ENCODE results near the gene CACNA1D.
A peak's percentile ranks its signal among the peaks of the same experiment; 100 is the strongest.
"Not testable (repeated sequence)": the region's sequence is repeated elsewhere in the genome, so short reads cannot be mapped to it uniquely, and the experiment has no call there.

Gene CACNA1D

DNA sequence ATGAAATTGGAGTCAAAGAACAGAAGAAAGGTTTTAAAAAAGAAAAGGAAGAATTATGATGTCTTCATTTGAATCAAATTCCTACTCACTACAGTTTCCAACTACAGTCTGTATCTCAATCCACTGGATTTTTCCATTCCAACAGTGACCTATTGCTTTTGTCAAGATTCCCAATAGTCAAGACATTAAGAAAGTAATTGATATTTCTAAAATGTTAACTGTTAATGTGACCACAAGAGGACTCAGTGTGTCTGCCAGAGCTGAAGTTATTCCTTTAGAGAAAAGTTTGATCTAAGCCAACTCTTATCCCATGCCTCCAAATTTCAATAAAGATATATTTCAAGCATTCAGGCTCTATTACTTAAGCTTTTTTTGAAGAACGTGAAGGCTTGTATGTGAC, 163.2 kb downstream of the CACNA1D start:
- no peak for DNase-seq (ENCODE audit: low read depth)

DNA sequence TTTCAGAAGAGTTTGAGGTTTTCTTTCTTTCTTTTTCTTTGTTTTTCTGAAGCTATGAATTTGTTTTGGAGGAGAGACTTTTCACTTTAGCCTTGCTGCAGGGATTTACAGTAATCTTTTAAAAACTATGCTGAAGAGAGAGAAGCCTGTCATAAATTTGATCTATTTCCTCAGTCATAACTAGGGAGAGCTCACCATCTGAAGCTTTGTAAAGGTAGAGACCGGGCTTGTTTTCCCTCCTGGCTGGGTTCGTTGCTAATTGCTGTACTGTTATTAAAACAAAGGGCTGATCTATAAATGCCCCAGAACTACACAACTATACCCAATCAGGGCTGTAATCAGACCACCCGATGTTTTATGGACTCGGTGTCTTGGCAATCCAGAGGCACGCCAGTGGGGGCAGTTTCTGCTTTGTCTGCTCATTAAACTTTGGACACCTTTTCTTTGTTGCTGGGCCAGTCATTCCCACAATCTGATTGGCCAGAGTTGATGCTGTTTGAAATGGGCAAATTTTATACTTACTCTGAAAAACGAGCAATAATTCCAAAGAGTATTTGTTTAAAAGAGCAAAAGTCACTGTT, 164.3 kb downstream of the CACNA1D start:
- DNase-seq (ENCODE audit: low read depth) = no peak

GRCh38 chr3:53659996-53660395, 165.6 kb downstream of the CACNA1D start:
- DNase-seq (ENCODE audit: low read depth) = no peak

DNA sequence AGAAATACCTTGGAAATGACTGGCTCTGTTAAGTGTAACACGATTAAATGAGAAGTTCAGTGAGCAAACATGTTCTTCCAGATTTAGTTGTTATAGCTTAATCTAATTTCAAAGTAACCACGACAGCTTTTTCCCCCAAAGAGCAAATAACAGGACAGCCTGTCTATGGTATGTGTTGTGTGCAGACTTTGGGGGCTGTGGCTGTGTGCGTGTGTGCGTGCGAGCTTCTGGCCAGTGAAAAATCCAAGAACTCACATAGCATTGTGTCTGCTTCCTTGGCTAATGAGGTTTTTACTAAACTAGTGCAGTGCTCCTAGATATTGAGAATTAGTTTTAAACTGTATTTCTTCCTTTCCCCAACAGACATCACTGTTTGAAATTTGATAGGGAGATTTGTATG, 167.1 kb downstream of the CACNA1D start:
- DNase-seq (ENCODE audit: low read depth) = no peak

GRCh38 chr3:53664812-53665211, 170.4 kb downstream of the CACNA1D start:
- DNase-seq (ENCODE audit: low read depth) = not testable (repeated sequence)

GRCh38 chr3:53665608-53666425, 171.4 kb downstream of the CACNA1D start:
- DNase-seq (ENCODE audit: low read depth) = no peak

DNA sequence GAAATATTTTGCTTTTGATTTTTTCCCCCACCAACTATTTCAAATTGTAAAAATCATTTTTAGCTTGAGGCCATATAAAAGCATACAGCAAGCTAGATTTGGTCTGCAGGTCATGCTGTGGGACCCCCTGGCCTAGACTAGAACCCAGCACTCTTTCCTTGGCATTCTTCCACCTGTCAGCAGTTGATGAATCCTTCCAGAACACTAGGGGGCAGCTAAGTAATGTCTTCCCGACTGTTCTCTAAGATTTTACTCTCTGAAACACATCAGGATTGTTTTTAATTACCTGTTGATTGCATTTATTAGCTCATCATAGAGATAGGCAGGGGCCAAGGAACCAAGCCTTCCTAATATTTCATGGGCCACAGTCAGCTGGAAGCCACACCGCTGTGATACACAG, 174.5 kb downstream of the CACNA1D start:
- peak; percentile 5 for DNase-seq (ENCODE audit: low read depth)

DNA sequence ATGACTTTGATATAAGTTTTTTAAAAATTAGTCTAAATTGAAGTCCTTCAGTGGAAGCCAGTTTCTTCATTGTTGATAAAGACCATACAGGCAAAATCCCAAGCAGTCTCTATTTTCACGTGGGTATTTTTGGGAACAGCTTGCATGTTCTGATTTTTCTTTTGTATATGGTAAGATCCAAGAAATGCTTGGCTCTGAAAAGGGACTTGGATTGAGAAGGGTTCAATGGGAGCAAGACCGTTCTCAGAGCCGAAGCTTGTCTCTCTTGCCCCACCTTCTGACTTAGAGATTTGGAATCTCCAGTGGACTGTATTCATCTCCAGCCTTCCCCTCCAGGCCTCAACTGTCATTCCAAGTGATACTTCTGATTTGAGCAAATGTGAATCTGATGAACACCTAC, 176.3 kb downstream of the CACNA1D start:
- DNase-seq (ENCODE audit: low read depth) = no peak

DNA sequence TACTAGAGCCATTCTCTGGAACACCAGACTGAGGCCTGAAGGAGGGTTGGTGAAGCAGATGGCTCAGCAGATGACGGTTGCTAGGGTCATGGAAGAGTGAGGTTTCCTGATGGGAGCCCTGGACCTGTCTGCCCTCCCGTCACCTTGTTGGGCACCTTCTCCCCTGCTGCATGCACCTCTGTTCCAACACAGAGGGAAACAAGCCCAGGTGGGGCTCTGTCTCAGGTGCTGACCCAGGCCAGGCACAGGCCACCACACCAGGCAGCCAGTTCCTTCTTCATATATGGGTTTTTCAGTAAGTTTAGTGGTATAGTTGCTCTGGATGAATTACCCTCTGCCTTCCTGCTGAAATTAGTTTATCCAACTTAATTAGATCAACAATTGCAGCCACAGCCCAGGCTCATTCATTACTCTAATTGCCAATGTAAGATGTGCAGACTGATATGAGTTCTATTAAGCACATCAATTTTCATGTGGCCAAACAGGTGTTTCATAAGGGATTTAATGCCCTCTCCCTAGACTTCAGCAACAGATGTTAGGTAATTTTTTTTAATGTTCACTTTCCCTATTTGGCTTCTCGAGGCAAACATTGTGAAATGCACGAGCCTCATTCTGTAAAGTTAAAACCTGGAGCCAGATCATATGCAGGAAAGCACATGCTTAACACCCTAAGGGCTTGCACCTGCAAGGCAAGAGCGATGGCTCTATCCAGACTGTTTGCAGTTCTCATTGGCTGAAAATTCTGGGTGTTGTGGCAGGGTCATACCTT, 177.0 kb downstream of the CACNA1D start:
- no peak for DNase-seq (ENCODE audit: low read depth)

DNA sequence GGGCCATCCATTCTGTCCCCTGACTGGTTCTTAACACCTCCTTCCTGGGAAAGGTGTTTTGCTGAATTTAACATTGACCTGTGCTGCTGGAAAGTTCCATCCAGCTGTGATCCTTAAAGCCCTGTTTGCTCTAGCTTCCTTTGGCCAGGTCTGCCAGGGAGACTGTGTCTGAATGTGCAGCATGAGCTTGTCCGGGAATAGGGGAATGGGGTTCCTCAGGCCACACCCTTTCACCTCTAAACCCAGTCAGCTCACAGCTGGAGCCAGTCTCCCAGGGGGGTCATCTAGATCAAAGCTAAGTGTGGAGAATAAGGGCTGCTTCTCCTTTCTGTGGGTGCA, 177.5 kb downstream of the CACNA1D start:
- no peak for DNase-seq (ENCODE audit: low read depth)

DNA sequence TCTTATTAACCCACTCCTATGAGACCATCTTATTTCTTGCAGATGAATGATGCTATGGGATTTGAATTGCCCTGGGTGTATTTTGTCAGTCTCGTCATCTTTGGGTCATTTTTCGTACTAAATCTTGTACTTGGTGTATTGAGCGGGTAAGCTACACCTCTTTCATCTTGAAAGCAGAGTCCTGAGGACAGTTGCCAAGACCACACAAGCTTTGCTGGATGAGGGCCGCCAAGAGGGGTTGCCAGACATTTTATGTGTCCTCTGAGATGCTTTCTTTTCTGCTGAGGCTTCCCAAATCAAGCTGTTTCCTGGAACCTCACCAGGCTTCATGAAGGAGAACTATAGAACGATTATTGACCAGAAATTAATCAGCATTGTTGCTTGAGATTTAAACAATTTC, 178.6 kb downstream of the CACNA1D start:
- DNase-seq (ENCODE audit: low read depth) = no peak

- no peak for DNase-seq (ENCODE audit: low read depth)
These were observed 179.4 kb downstream of the CACNA1D start for GRCh38 chr3:53673722-53674350.

DNA sequence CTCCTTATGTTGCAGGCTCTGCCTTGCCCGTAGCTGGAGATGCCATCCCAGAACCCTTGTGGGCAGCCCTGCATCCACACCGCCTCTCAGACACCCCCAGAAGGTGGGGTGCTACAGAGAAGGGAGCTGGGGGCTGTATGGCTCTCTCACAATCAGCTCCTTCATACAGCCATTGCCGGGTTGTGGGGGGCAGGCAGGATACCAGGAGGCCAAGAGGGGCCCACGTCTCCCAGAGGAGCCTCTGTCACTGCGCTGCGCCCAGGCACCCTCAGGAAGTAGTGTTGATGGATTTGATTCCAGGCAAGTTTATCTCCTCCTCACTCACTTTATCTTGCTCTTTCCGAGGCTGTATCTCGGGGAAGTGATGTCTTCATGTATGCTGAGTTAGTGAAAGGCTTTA, 180.2 kb downstream of the CACNA1D start:
- DNase-seq (ENCODE audit: low read depth) = no peak

- DNase-seq (ENCODE audit: low read depth) = no peak
These were observed 180.7 kb downstream of the CACNA1D start for GRCh38 chr3:53675022-53675697.

DNA sequence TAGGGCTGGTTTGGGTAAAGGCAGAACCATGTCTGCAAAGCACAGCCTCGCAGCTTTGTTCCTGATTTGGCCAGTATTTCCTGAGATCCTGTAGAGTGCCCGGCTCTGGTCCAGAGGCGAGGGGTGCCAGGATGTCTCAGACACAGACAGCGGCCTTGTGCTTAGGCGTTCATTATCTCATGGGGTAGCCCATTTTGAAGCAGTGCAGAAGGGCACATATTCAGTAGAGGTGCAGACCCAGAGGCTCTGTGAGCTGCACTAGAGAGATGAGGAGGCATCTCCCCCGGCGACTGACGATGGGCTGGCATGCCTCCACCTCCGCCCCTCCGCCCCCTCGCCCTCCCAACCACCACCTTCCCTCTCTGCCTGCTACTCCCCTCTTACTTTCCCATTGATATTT, 181.5 kb downstream of the CACNA1D start:
- DNase-seq (ENCODE audit: low read depth) = no peak

GRCh38 chr3:53677413-53677812, 183.0 kb downstream of the CACNA1D start:
- no peak for DNase-seq (ENCODE audit: low read depth)

- peak; percentile 5 for DNase-seq (ENCODE audit: low read depth)
These were observed 185.6 kb downstream of the CACNA1D start for GRCh38 chr3:53680028-53680427.

DNA sequence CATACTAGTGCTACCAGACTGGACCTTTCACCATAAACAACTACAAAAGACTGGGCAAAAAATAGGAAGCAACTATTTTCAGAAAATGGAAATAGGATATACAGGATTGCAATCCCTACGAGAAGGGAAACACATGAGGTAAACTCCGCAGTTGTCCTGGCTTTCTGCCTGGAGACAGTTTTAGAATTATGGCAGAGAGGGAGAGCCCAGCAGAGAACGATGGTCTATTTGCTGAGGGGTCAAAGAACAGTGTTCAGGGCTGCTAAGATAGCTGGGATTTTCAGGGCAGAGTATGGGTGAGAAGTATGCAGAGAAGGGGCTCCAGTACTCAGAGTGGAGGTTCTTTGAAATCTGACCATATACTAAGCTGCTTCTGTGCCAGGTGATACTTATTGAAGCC, 188.4 kb downstream of the CACNA1D start:
- no peak for DNase-seq (ENCODE audit: low read depth)

DNA sequence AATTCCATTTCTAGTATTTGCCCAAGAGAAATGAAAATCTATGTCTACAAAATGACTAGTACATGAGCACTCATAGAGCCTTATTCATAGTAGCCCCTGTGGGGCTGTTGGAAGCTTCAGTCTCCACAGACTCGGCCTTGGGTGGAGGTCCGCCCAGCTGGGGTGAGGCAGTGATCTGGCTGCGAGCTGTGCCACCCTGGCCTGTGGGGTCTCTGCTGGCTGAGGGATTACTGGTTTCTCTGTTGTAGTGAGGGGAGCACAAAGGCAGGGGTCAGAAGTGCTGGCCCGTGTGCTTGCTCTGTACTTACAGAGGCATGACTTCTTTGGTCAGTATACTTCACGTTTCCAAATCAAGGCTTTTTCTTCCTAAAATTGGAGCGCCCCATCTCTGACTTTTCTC, 193.7 kb downstream of the CACNA1D start:
- DNase-seq (ENCODE audit: low read depth) = no peak

- no peak for DNase-seq (ENCODE audit: low read depth)
These were observed 194.6 kb downstream of the CACNA1D start for GRCh38 chr3:53688989-53689388.

GRCh38 chr3:53689681-53690080, 195.3 kb downstream of the CACNA1D start:
- no peak for DNase-seq (ENCODE audit: low read depth)

GRCh38 chr3:53690521-53690920, 196.1 kb downstream of the CACNA1D start:
- DNase-seq (ENCODE audit: low read depth) = no peak
